HuH-7.5 (cell line): ENCODE measurements around the gene CATSPERZ.
A peak's percentile ranks its signal among the peaks of the same experiment; 100 is the strongest.

Source experiments
- DNase-seq: peaks from one replicate; pipeline ENCODE4 v3.0.0; 2011; ENCODE audit warnings: low spot score

The CATSPERZ gene

GRCh38 chr11:64299847-64300648, at the start of gene CATSPERZ:
Gene CATSPERZ, plus strand, starts transcription at chr11:64300358. Its CDS starts 53 bp downstream, at chr11:64300411.
- DNase-seq = no peak

GRCh38 chr11:64250415-64251015, 49.6 kb upstream of the CATSPERZ start:
- peak; percentile 78 for DNase-seq

- DNase-seq = peak; percentile 80
Measured at GRCh38 chr11:64251016-64251752, 49.0 kb upstream of the CATSPERZ start, which contains the start of gene PLCB3. Gene PLCB3, plus strand, starts transcription at chr11:64251530. Its CDS starts 120 bp downstream, at chr11:64251650.

- DNase-seq = no peak
Measured at GRCh38 chr11:64251753-64252002, 48.5 kb upstream of the CATSPERZ start.

- DNase-seq = peak; percentile 68
Measured at GRCh38 chr11:64252003-64252872, 47.9 kb upstream of the CATSPERZ start.

- no peak for DNase-seq
Measured at GRCh38 chr11:64253043-64253442, 47.1 kb upstream of the CATSPERZ start.

GRCh38 chr11:64253481-64253880, 46.7 kb upstream of the CATSPERZ start:
- no peak for DNase-seq

GRCh38 chr11:64254326-64254725, 45.8 kb upstream of the CATSPERZ start:
- no peak for DNase-seq

- no peak for DNase-seq
Measured at GRCh38 chr11:64255135-64256128, 44.7 kb upstream of the CATSPERZ start.

GRCh38 chr11:64256300-64256699, 43.9 kb upstream of the CATSPERZ start:
- DNase-seq = no peak

GRCh38 chr11:64258356-64258755, 41.8 kb upstream of the CATSPERZ start:
- DNase-seq = no peak

- no peak for DNase-seq
Measured at GRCh38 chr11:64258946-64259532, 41.1 kb upstream of the CATSPERZ start.

- no peak for DNase-seq
Measured at GRCh38 chr11:64259533-64260067, 40.6 kb upstream of the CATSPERZ start.

- no peak for DNase-seq
Measured at GRCh38 chr11:64260147-64260708, 39.9 kb upstream of the CATSPERZ start.

GRCh38 chr11:64261556-64262080, 38.5 kb upstream of the CATSPERZ start:
- no peak for DNase-seq

- no peak for DNase-seq
Measured at GRCh38 chr11:64262271-64263002, 37.7 kb upstream of the CATSPERZ start.

GRCh38 chr11:64263021-64263946, 36.9 kb upstream of the CATSPERZ start:
- DNase-seq = no peak

GRCh38 chr11:64263947-64264317, 36.2 kb upstream of the CATSPERZ start:
- no peak for DNase-seq
